Astrocyte (in vitro differentiated cells and primary cell): ENCODE measurements around the gene DPP4. TPM values are rescaled to one million over a fixed set of nuclear protein-coding genes. Genes with fewer than 3 reads are reported as not detected.

ENCODE experiments used
- DNase-seq: peaks from one replicate; pipeline ENCODE4 v3.0.0-alpha.2; 2010; ENCODE audit warnings: low read depth
- FAIRE-seq: peaks from 2 replicates; lab custom pipeline; 2011; peaks lifted over from hg19 to GRCh38; lab: Jason Lieb, UNC
- H2AFZ ChIP-seq: 2 replicates; pipeline ENCODE4 v1.6.0; 2012; ENCODE audit warnings: low read depth, low read length, inconsistent platforms
- H3K27ac ChIP-seq: 2 replicates; pipeline ENCODE4 v1.5.1; 2011; ENCODE audit warnings: low read depth, low read length, inconsistent platforms
- H3K27me3 ChIP-seq: 2 replicates; pipeline ENCODE4 v1.6.0; 2011; ENCODE audit warnings: low read length, inconsistent platforms; ENCODE audit not compliant: insufficient read depth
- H3K36me3 ChIP-seq: 2 replicates; pipeline ENCODE4 v1.5.1; 2011; ENCODE audit warnings: low read length, inconsistent platforms; ENCODE audit not compliant: insufficient read depth
- H3K4me1 ChIP-seq: 2 replicates; pipeline ENCODE4 v1.5.1; 2011; ENCODE audit warnings: low read length, inconsistent platforms; ENCODE audit not compliant: insufficient read depth
- H3K4me2 ChIP-seq: 2 replicates; pipeline ENCODE4 v1.6.0; 2012; ENCODE audit warnings: low read length, inconsistent platforms
- H3K4me3 ChIP-seq: 2 replicates; pipeline ENCODE4 v1.5.1; 2011; ENCODE audit warnings: low read depth, mild to moderate bottlenecking, low read length, inconsistent platforms; ENCODE audit not compliant: insufficient read depth
- H3K79me2 ChIP-seq: 2 replicates; pipeline ENCODE4 v1.6.0; 2012; ENCODE audit warnings: mild to moderate bottlenecking, low read length, inconsistent platforms; ENCODE audit not compliant: insufficient read depth
- H3K9ac ChIP-seq: 2 replicates; pipeline ENCODE4 v1.6.0; 2012; ENCODE audit warnings: mild to moderate bottlenecking, low read length, inconsistent platforms
- H3K9me3 ChIP-seq: 2 replicates; pipeline ENCODE4 v1.5.1; 2012; ENCODE audit warnings: low read depth, mild to moderate bottlenecking, low read length, inconsistent platforms; ENCODE audit not compliant: insufficient read depth
- H4K20me1 ChIP-seq: 2 replicates; pipeline ENCODE4 v1.6.0; 2012; ENCODE audit warnings: low read length, inconsistent platforms; ENCODE audit not compliant: insufficient read depth
- H3K27ac Mint-ChIP-seq: one replicate; pipeline ENCODE4 v1.8.0; 2021; ENCODE audit warnings: mild to moderate bottlenecking, mixed read lengths; ENCODE audit not compliant: unreplicated experiment
- H3K27me3 Mint-ChIP-seq: one replicate; pipeline ENCODE4 v1.8.0; 2021; ENCODE audit warnings: low read depth, mixed read lengths; ENCODE audit not compliant: unreplicated experiment
- H3K36me3 Mint-ChIP-seq: one replicate; pipeline ENCODE4 v1.8.0; 2021; ENCODE audit warnings: low read depth, mixed read lengths; ENCODE audit not compliant: unreplicated experiment
- H3K4me1 Mint-ChIP-seq: one replicate; pipeline ENCODE4 v1.8.0; 2021; ENCODE audit warnings: low read depth, mixed read lengths; ENCODE audit not compliant: unreplicated experiment
- H3K4me3 Mint-ChIP-seq: one replicate; pipeline ENCODE4 v1.8.0; 2021; ENCODE audit warnings: mild to moderate bottlenecking, moderate library complexity, mixed read lengths; ENCODE audit not compliant: unreplicated experiment
- H3K9me3 Mint-ChIP-seq: one replicate; pipeline ENCODE4 v1.8.0; 2021; ENCODE audit warnings: mild to moderate bottlenecking, mixed read lengths; ENCODE audit not compliant: unreplicated experiment
- EZH2 ChIP-seq: IDR thresholded peaks from 2 replicates; pipeline ENCODE4 v1.6.1; 2012; ENCODE audit warnings: mild to moderate bottlenecking, low read length, inconsistent platforms; ENCODE audit not compliant: insufficient read depth
- total RNA-seq: library from RNA; stranded (reverse); gene quantifications from 2 replicates; pipeline ENCODE4 v1.2.1, GENCODE V29; 2021
- TF ChIP-seq, protein P1 (sequence below): IDR thresholded peaks from 2 replicates; pipeline ENCODE4 v1.5.1; 2011; ENCODE audit warnings: low read depth, mild to moderate bottlenecking, inconsistent platforms, low read length, moderate library complexity; ENCODE audit not compliant: insufficient read depth

Gene DPP4
- total RNA-seq, 1 donor from 2014 or later = 5.3 TPM

DNA sequence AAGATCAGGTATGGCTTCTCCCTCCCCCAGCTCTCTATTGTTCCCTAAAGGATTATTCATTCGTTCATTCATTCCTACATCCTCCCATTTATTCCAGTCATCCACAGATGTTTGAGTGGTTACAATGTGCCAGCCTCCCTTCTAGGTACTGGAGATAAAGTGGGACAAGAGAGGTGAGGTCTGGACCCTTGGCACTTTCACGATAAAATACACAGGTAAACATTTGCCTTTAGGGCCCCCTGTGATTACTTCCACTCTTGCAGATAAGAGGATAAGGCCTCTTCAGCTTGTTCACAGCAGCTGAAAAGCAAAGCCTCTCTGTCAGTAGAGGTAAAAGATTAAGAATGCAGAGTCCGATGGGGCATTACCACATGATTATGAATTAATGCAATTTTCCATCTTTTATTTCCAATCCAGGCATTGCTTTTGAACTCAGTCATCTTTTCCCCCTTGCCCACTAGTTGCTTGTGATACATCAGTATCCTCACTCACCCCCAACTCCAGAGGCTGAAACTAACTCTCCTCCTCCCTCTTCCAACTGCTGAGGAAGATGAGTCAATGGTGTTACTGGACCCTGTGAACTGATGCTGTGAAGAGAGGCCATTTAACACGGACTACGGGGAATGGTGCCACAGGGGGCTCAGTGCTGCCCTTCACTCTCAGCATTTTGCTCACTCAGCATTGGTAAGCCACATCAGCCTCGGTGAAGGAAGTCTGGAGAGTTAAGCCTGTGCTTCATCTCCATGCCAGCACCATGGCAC is 1.1 kb upstream of the DPP4 start:
- peak overlapping the region; percentile 47 for H3K4me2 ChIP-seq
- no peak overlapping the region for H3K4me3 ChIP-seq
- DNase-seq (peak; percentile 51), FAIRE-seq (no peak)
- Mint-ChIP-seq H3K4me3 (peak overlapping the region; percentile 83), H3K36me3 (peaks cover 4% of the 10 kb centered on the region), H3K27me3 (peaks cover 2% of the 10 kb centered on the region), H3K9me3 (peaks cover 19% of the 10 kb centered on the region), H3K4me1 (peaks cover 43% of the 10 kb centered on the region), H3K27ac (no peak overlapping the region)
- H3K9me3 ChIP-seq = no peaks in the 10 kb centered on the region
- H3K36me3 ChIP-seq = no peaks in the 10 kb centered on the region
- peaks cover 22% of the 10 kb centered on the region for H3K4me1 ChIP-seq
- no peaks in the 10 kb centered on the region for H3K27me3 ChIP-seq
- H4K20me1 ChIP-seq = no peaks in the 10 kb centered on the region
- TF ChIP-seq, protein P1, sequence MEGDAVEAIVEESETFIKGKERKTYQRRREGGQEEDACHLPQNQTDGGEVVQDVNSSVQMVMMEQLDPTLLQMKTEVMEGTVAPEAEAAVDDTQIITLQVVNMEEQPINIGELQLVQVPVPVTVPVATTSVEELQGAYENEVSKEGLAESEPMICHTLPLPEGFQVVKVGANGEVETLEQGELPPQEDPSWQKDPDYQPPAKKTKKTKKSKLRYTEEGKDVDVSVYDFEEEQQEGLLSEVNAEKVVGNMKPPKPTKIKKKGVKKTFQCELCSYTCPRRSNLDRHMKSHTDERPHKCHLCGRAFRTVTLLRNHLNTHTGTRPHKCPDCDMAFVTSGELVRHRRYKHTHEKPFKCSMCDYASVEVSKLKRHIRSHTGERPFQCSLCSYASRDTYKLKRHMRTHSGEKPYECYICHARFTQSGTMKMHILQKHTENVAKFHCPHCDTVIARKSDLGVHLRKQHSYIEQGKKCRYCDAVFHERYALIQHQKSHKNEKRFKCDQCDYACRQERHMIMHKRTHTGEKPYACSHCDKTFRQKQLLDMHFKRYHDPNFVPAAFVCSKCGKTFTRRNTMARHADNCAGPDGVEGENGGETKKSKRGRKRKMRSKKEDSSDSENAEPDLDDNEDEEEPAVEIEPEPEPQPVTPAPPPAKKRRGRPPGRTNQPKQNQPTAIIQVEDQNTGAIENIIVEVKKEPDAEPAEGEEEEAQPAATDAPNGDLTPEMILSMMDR = no peak
- no peak for TF ChIP-seq EZH2
- H3K27ac ChIP-seq = no peak overlapping the region
- no peak overlapping the region for H2AFZ ChIP-seq
- no peaks in the 10 kb centered on the region for H3K79me2 ChIP-seq
- H3K9ac ChIP-seq = no peak overlapping the region

DNA sequence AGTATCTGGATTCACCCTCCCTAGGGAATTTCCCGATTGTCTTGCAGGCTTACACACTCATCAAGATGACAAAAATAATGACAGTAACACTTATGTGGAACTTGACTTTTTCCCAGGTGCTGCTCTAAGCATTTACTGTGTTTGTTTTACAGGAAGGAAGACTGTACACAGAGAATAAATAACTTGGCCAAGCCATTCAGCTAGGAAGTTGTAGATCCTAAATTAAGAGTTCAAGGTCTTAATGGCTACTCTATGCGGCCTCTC is 549 bp upstream of the DPP4 start:
- Histone ChIP-seq H3K27ac (no peak overlapping the region), H3K4me2 (peak overlapping the region; percentile 90), H3K4me3 (peak overlapping the region; percentile 56), H2AFZ (peak overlapping the region; percentile 86), H3K9me3 (no peaks in the 10 kb centered on the region), H3K4me1 (peaks cover 22% of the 10 kb centered on the region), H3K27me3 (no peaks in the 10 kb centered on the region), H4K20me1 (no peaks in the 10 kb centered on the region), H3K9ac (peak overlapping the region; percentile 65), H3K79me2 (no peaks in the 10 kb centered on the region), H3K36me3 (no peaks in the 10 kb centered on the region)
- DNase-seq (no peak), FAIRE-seq (no peak)
- peaks cover 4% of the 10 kb centered on the region for H3K36me3 Mint-ChIP-seq
- H3K9me3 Mint-ChIP-seq = peaks cover 16% of the 10 kb centered on the region
- H3K27me3 Mint-ChIP-seq = peaks cover 2% of the 10 kb centered on the region
- TF ChIP-seq EZH2 = no peak
- TF ChIP-seq, protein P1 = no peak
- H3K4me1 Mint-ChIP-seq = peaks cover 44% of the 10 kb centered on the region
- H3K4me3 Mint-ChIP-seq = peak overlapping the region; percentile 83
- H3K27ac Mint-ChIP-seq = peak overlapping the region; percentile 23
